Measurements from ENCODE around the gene PSMC3IP. TPM values are rescaled to one million over a fixed set of nuclear protein-coding genes. Genes with fewer than 3 reads are reported as not detected.

PSMC3IP gene
- polyA plus RNA-seq, 3 donors: 1.2 TPM; not detected in 2

DNA sequence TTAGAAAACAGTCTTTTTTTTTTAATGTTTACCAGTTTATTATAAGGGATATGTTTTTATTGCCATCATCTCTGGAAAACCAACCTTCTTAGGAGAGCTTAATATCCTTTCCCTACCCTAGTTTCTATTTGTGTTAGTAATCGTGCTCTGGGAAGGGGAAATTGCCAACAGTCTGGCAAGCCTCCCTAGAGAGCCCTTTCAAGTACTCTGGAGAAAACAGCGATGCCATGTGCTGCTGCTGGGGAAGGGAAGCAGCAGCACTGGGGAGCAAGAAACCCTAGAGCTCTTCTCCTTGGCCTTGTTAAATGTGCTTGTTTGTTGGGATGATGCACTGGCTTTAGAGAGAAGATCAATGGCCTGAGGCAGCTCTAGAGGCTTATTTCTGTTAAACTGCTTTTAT is 21.4 kb upstream of the PSMC3IP start:
- Mint-ChIP-seq H3K27ac (no peak overlapping the region), H3K4me3 (no peak overlapping the region), H3K4me1 (no peaks in the 10 kb centered on the region), H3K27me3 (ENCODE audit: low read depth in 3 of 3) (no peaks in the 10 kb centered on the region), H3K36me3 (peaks cover 21 to 55% of the 10 kb centered on the region in 2 donors), H3K9me3 (no peaks in the 10 kb centered on the region)
- H3K36me3 ChIP-seq (replicated peaks in 1 of 2; ENCODE audit: control insufficient read depth in 1 of 2, insufficient read depth in 2 of 2, low read length in 2 of 2): peaks cover 18 to 30% of the 10 kb centered on the region in 2 donors
- peaks cover 60% of the 10 kb centered on the region for H3K79me2 ChIP-seq (ENCODE audit: insufficient read depth, low read length)
- intact Hi-C loops (cut with micrococcal nuclease): no loop called here
- H3K27me3 ChIP-seq (ENCODE audit: control insufficient read depth in 2 of 2, insufficient read depth in 2 of 2, low read length in 2 of 2): no peaks in the 10 kb centered on the region
- 100% methylated on average over 1 of the region's 2 CpGs for WGBS (ENCODE audit: insufficient coverage)
- no peaks in the 10 kb centered on the region for H3K4me1 ChIP-seq (ENCODE audit: control insufficient read depth in 1 of 2, insufficient read depth in 2 of 2, low read length in 2 of 2)
- no peak overlapping the region for H3K9ac ChIP-seq (ENCODE audit: insufficient read depth, low read length, poor library complexity, severe bottlenecking)
- no peaks in the 10 kb centered on the region for H3K9me3 ChIP-seq (replicated peaks in 1 of 2; ENCODE audit: control insufficient read depth in 1 of 2, insufficient read depth in 1 of 2, low read length in 2 of 2)
- no peak overlapping the region for H3K4me3 ChIP-seq (replicated peaks in 1 of 3; ENCODE audit: low read depth in 2 of 3, low read length in 3 of 3)
- no peak overlapping the region for H3K4me2 ChIP-seq (replicated peaks; ENCODE audit: extremely low read depth, low read length, poor library complexity, severe bottlenecking)
- no peak for TF ChIP-seq CTCF (IDR thresholded peaks at IDR 0.05)
- no peak overlapping the region for H3K27ac ChIP-seq (ENCODE audit: low read depth in 1 of 2, low read length in 2 of 2)
- no peak overlapping the region for H2AFZ ChIP-seq (ENCODE audit: insufficient read depth, low read depth, low read length, poor library complexity, severe bottlenecking)
- H4K20me1 ChIP-seq (ENCODE audit: insufficient read depth, low read length): peaks cover 86% of the 10 kb centered on the region
- DNase-seq: no peak

- no peak overlapping the region for H3K9ac ChIP-seq (ENCODE audit: insufficient read depth, low read length, poor library complexity, severe bottlenecking)
- Mint-ChIP-seq H3K9me3 (no peaks in the 10 kb centered on the region), H3K36me3 (peaks cover 29 to 58% of the 10 kb centered on the region in 2 donors), H3K27me3 (ENCODE audit: low read depth in 3 of 3) (no peaks in the 10 kb centered on the region), H3K4me1 (no peaks in the 10 kb centered on the region), H3K27ac (no peak overlapping the region), H3K4me3 (no peak overlapping the region)
- H4K20me1 ChIP-seq (ENCODE audit: insufficient read depth, low read length): peaks cover 80% of the 10 kb centered on the region
- 90% methylated on average over 2 of the region's 3 CpGs for WGBS (ENCODE audit: insufficient coverage)
- no peaks in the 10 kb centered on the region for H3K4me1 ChIP-seq (ENCODE audit: control insufficient read depth in 1 of 2, insufficient read depth in 2 of 2, low read length in 2 of 2)
- peaks cover 36% of the 10 kb centered on the region for H3K79me2 ChIP-seq (ENCODE audit: insufficient read depth, low read length)
- H3K36me3 ChIP-seq (replicated peaks in 1 of 2; ENCODE audit: control insufficient read depth in 1 of 2, insufficient read depth in 2 of 2, low read length in 2 of 2): peaks cover 24 to 39% of the 10 kb centered on the region in 2 donors
- no peaks in the 10 kb centered on the region for H3K27me3 ChIP-seq (ENCODE audit: control insufficient read depth in 2 of 2, insufficient read depth in 2 of 2, low read length in 2 of 2)
- H3K4me3 ChIP-seq (replicated peaks in 1 of 3; ENCODE audit: low read depth in 2 of 3, low read length in 3 of 3): no peak overlapping the region
- no peak overlapping the region for H3K27ac ChIP-seq (ENCODE audit: low read depth in 1 of 2, low read length in 2 of 2)
- TF ChIP-seq CTCF (IDR thresholded peaks at IDR 0.05): no peak
- H3K4me2 ChIP-seq (replicated peaks; ENCODE audit: extremely low read depth, low read length, poor library complexity, severe bottlenecking): no peak overlapping the region
- no peak for DNase-seq
- H2AFZ ChIP-seq (ENCODE audit: insufficient read depth, low read depth, low read length, poor library complexity, severe bottlenecking): no peak overlapping the region
- H3K9me3 ChIP-seq (replicated peaks in 1 of 2; ENCODE audit: control insufficient read depth in 1 of 2, insufficient read depth in 1 of 2, low read length in 2 of 2): no peaks in the 10 kb centered on the region
- intact Hi-C loops (cut with micrococcal nuclease): no loop called here
These were observed 18.9 kb upstream of the PSMC3IP start for GRCh38 chr17:42596386-42596785.

Measured in CD14-positive monocyte (primary cell).